Lung (tissue), 12 donors: Measurements from ENCODE around the gene AGPAT1. TPM values are rescaled to one million over a fixed set of nuclear protein-coding genes. Genes with fewer than 3 reads are reported as not detected.

Experiments used
- ATAC-seq: fragments of 200-7000 bp; cut with Tn5 transposase; one replicate; pipeline ENCODE4 v1.9.1; 2020; ENCODE audit warnings: moderate number of reproducible peaks; ENCODE audit not compliant: insufficient read depth, low FRiP score
- DNase-seq, 3 donors: peaks; one replicate each; pipeline ENCODE4 v3.0.0-alpha.2; 2013 to 2017
- H3K27ac ChIP-seq, 2 donors: one replicate each; pipeline ENCODE4 v1.5.1; 2013; ENCODE audit warnings: mild to moderate bottlenecking in 2 of 2, moderate library complexity in 2 of 2, control low read depth in 1 of 2, inconsistent platforms in 1 of 2, low read depth in 1 of 2, low read length in 1 of 2
- H3K27me3 ChIP-seq, 3 donors: one replicate each; pipeline ENCODE4 v1.5.1; 2013; ENCODE audit warnings: low read length in 2 of 3; ENCODE audit not compliant: control insufficient read depth in 3 of 3, insufficient read depth in 3 of 3
- H3K36me3 ChIP-seq, 4 donors: one replicate each; pipeline ENCODE4 v1.5.1; 2013; ENCODE audit warnings: low read length in 4 of 4, mild to moderate bottlenecking in 1 of 4, moderate library complexity in 1 of 4; ENCODE audit not compliant: control insufficient read depth in 4 of 4, insufficient read depth in 4 of 4
- H3K4me1 ChIP-seq, 5 donors: one replicate each; pipeline ENCODE4 v1.5.1; 2013; ENCODE audit warnings: low read length in 5 of 5, mild to moderate bottlenecking in 2 of 5, moderate library complexity in 1 of 5; ENCODE audit not compliant: control insufficient read depth in 5 of 5, insufficient read depth in 5 of 5
- H3K4me3 ChIP-seq: one replicate; pipeline ENCODE4 v1.5.1; 2013; ENCODE audit warnings: mild to moderate bottlenecking, control low read depth, moderate library complexity
- H3K9ac ChIP-seq, 2 donors: one replicate each; pipeline ENCODE4 v1.5.1; 2013; ENCODE audit warnings: low read length in 2 of 2, control low read depth in 1 of 2; ENCODE audit not compliant: insufficient read depth in 1 of 2
- H3K9me3 ChIP-seq, 4 donors: one replicate each; pipeline ENCODE4 v1.5.1; 2013; ENCODE audit warnings: low read length in 3 of 4, mild to moderate bottlenecking in 1 of 4, moderate library complexity in 1 of 4; ENCODE audit not compliant: control insufficient read depth in 4 of 4, insufficient read depth in 3 of 4
- WGBS, 2 donors: extraction: QIAGEN DNeasy Blood & Tissue Kit; methylation state at CpG; one replicate each; pipeline ENCODE4 v1.1.7; 2013; 5-methylcytosine and 5-hydroxymethylcytosine counted together
- polyA plus RNA-seq, 2 donors: library from polyadenylated mRNA; stranded (reverse); fragments of 200-250 nt; gene quantifications; one replicate each; pipeline ENCODE4 v1.2.1, GENCODE V29; 2013
- total RNA-seq, 2 donors: library from RNA; depleted of rRNA in 1 of 2; stranded (reverse); fragments of >200 nt in 1 of 2; gene quantifications; one replicate each; pipeline ENCODE4 v1.2.1, GENCODE V29; 2014 to 2021
- TF ChIP-seq, protein P1 (sequence below): IDR thresholded peaks from 2 replicates; pipeline ENCODE4 v1.5.1; 2012; ENCODE audit warnings: mild to moderate bottlenecking; ENCODE audit errors: control extremely low read depth, extremely low read depth
- donor health status: control.
- donor health status: control.
- donor health status: Bipolar disorder and iron deficiency.
- donor health status: healthy.
- donor health status: DM: yes; HTN: yes; CAD: no.

The AGPAT1 gene
- total and polyA plus RNA-seq, 4 donors: 24.7 to 52.6 (median 40.5) TPM

DNA sequence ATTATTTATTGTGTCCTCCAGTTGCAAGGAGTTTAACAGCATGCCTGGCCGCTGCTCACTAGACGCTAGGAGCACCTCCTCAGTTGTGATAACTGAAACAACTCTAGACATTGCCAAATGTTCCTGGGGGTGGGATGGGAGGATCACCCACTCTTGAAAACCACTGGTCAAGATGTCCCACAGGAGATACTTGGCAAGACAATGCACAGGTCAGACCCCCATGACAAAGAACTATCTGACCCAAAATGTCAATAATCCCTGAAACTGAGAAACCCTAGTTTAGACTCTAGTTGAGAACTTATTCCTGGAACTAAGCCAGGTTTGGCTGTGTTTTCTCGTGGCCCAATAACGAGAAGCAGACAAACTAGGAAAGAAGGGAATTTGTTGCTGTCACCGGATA, 36.3 kb downstream of the AGPAT1 start:
- Histone ChIP-seq H3K27ac (no peak overlapping the region), H3K36me3 (no peaks in the 10 kb centered on the region), H3K4me1 (no peaks in the 10 kb centered on the region), H3K27me3 (peaks cover 0 to 25% (median 9%) of the 10 kb centered on the region in 3 donors), H3K9ac (no peak overlapping the region), H3K4me3 (no peak overlapping the region), H3K9me3 (no peaks in the 10 kb centered on the region)
- DNase-seq (no peak), ATAC-seq (no peak)
- TF ChIP-seq, protein P1, sequence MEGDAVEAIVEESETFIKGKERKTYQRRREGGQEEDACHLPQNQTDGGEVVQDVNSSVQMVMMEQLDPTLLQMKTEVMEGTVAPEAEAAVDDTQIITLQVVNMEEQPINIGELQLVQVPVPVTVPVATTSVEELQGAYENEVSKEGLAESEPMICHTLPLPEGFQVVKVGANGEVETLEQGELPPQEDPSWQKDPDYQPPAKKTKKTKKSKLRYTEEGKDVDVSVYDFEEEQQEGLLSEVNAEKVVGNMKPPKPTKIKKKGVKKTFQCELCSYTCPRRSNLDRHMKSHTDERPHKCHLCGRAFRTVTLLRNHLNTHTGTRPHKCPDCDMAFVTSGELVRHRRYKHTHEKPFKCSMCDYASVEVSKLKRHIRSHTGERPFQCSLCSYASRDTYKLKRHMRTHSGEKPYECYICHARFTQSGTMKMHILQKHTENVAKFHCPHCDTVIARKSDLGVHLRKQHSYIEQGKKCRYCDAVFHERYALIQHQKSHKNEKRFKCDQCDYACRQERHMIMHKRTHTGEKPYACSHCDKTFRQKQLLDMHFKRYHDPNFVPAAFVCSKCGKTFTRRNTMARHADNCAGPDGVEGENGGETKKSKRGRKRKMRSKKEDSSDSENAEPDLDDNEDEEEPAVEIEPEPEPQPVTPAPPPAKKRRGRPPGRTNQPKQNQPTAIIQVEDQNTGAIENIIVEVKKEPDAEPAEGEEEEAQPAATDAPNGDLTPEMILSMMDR: no peak
- WGBS, 2 donors: 72 to 79% methylated on average over 5 of the region's 5 CpGs

DNA sequence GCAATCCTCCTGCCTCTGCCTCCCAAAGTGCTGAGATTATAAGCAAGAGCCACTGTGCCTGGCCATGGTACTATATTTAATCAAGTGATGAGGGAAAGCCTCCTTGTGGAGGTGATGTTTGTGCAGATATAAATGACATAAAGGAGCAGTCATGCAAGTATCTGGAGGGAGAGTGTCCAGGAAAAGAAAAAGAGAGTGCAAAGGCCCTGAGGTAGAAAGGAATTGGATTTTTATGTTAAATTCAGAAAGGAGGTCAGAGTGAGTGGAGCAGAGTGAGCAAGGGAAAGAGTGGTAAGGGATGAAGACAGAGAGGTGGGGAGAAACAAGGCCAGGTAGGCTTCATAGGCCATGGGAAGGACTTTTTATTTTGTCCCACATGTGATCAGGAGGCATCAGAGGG, 38.4 kb downstream of the AGPAT1 start:
- no peak for ATAC-seq
- H3K27me3 ChIP-seq: peaks cover 0 to 23% (median 9%) of the 10 kb centered on the region in 3 donors
- H3K36me3 ChIP-seq: no peaks in the 10 kb centered on the region
- H3K4me3 ChIP-seq: no peak overlapping the region
- no peaks in the 10 kb centered on the region for H3K4me1 ChIP-seq
- TF ChIP-seq, protein P1: no peak
- no peak overlapping the region for H3K9ac ChIP-seq
- no peak for DNase-seq
- no peaks in the 10 kb centered on the region for H3K9me3 ChIP-seq
- H3K27ac ChIP-seq: no peak overlapping the region

DNA sequence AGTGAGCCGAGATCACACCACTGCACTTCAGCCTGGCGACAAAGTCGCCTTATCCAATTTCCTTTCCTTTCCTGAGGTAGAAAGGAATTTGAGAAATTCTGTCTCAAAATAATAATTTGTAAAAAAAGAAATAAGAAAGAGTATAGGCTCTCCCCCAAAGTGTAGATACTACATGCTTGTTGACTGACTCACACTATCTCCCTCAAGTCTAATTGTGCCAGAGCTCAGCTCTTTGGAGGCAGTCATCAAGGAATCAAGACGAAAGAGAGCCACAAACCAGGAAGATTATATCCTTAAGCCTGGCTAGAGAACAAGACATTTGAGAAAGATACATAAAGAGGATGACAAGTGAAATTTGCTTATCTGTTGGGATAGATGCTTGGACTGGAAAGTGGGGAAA, 42.1 kb downstream of the AGPAT1 start:
- no peak overlapping the region for H3K27ac ChIP-seq
- ATAC-seq (no peak), DNase-seq (no peak)
- no peak overlapping the region for H3K4me3 ChIP-seq
- no peaks in the 10 kb centered on the region for H3K9me3 ChIP-seq
- H3K4me1 ChIP-seq: peaks cover 6 to 10% (median 8%) of the 10 kb centered on the region in 5 donors
- WGBS, 2 donors: 86 to 92% methylated on average over 4 of the region's 4 CpGs
- peaks cover 0 to 11% (median 6%) of the 10 kb centered on the region in 3 donors for H3K27me3 ChIP-seq
- TF ChIP-seq, protein P1: no peak
- no peak overlapping the region for H3K9ac ChIP-seq
- H3K36me3 ChIP-seq: no peaks in the 10 kb centered on the region

DNA sequence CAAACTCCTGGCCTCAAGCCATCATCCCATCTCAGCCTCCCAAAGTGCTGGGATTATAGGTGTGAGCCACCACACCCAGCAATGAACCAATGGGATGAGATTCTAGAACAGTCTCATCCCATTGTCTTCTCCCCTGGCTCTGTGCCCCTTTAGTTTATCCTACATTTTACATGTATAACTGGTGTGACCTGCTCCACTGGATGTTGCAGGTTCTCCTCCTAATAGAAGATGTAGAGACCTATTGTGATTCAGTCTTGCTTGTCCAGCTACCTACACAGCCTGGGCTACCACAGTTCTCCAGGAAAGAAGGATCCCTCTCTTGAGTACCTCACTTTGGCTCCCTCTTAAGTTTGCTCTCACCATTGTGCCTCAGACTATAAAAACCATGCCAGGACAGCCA, 43.8 kb downstream of the AGPAT1 start:
- H3K9ac ChIP-seq: no peak overlapping the region
- ATAC-seq (no peak), DNase-seq (no peak)
- no peaks in the 10 kb centered on the region for H3K36me3 ChIP-seq
- TF ChIP-seq, protein P1: no peak
- H3K27ac ChIP-seq: no peak overlapping the region
- H3K9me3 ChIP-seq: no peaks in the 10 kb centered on the region
- peaks cover 0 to 6% (median 6%) of the 10 kb centered on the region in 3 donors for H3K27me3 ChIP-seq
- H3K4me3 ChIP-seq: no peak overlapping the region
- peaks cover 10 to 19% (median 13%) of the 10 kb centered on the region in 5 donors for H3K4me1 ChIP-seq
